ENCODE results near the gene SHTN1. TPM values are rescaled to one million over a fixed set of nuclear protein-coding genes. Genes with fewer than 3 reads are reported as not detected.

The SHTN1 gene
- total RNA-seq, 1 donor from 2014 or later, result not detected

- no peaks in the 10 kb centered on the region for H3K9me3 Mint-ChIP-seq
- peaks cover 14% of the 10 kb centered on the region for H3K4me1 Mint-ChIP-seq
- no peak overlapping the region for H3K27ac Mint-ChIP-seq
- H3K27me3 Mint-ChIP-seq, result no peaks in the 10 kb centered on the region
- ATAC-seq (ENCODE audit: low read depth) (no peak), DNase-seq (no peak)
- ChIA-PET POLR2A (no interaction called here), CTCF (no interaction called here)
- H3K36me3 Mint-ChIP-seq (ENCODE audit: low read depth), result peaks cover 12% of the 10 kb centered on the region
- intact Hi-C loops (cut with micrococcal nuclease), result no loop called here
- H3K4me3 Mint-ChIP-seq, result no peak overlapping the region
- TF ChIP-seq, protein P1, sequence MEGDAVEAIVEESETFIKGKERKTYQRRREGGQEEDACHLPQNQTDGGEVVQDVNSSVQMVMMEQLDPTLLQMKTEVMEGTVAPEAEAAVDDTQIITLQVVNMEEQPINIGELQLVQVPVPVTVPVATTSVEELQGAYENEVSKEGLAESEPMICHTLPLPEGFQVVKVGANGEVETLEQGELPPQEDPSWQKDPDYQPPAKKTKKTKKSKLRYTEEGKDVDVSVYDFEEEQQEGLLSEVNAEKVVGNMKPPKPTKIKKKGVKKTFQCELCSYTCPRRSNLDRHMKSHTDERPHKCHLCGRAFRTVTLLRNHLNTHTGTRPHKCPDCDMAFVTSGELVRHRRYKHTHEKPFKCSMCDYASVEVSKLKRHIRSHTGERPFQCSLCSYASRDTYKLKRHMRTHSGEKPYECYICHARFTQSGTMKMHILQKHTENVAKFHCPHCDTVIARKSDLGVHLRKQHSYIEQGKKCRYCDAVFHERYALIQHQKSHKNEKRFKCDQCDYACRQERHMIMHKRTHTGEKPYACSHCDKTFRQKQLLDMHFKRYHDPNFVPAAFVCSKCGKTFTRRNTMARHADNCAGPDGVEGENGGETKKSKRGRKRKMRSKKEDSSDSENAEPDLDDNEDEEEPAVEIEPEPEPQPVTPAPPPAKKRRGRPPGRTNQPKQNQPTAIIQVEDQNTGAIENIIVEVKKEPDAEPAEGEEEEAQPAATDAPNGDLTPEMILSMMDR (IDR thresholded peaks at IDR 0.05), result no peak
These were observed 168.0 kb downstream of the SHTN1 start for GRCh38 chr10:116836902-116837523.

DNA sequence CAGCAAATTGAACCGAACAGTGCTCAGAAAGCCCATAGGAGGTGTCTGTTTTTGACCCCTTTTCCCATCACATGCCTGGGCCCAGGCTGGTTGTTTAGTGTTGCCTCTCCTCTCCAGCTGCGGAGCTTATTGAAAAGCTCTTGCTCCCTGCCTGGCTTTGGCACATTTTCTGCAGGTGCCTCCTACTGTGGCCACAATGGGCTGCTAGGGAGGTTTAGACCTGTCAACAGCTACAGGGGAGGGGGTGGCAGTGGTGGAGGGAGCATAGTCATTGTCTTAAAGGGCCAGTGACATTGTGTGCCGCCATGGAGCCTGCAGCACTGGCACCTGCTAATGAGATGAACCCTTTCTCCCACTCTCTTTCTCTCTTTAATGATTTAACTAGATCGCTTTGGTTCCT lies 168.9 kb downstream of the SHTN1 start:
- CTCF ChIA-PET, result no interaction called here
- TF ChIP-seq, protein P1 (IDR thresholded peaks at IDR 0.05), result no peak
- intact Hi-C loops (cut with micrococcal nuclease), result no loop called here
- ATAC-seq (ENCODE audit: low read depth), result no peak
- Mint-ChIP-seq H3K9me3 (no peaks in the 10 kb centered on the region), H3K27me3 (no peaks in the 10 kb centered on the region), H3K27ac (no peak overlapping the region), H3K4me3 (no peak overlapping the region), H3K4me1 (peaks cover 14% of the 10 kb centered on the region), H3K36me3 (ENCODE audit: low read depth) (peaks cover 19% of the 10 kb centered on the region)
- POLR2A ChIA-PET, result no interaction called here
- DNase-seq, result no peak

GRCh38 chr10:116835658-116836057 lies 169.3 kb downstream of the SHTN1 start:
- no peak for DNase-seq
- H3K27ac Mint-ChIP-seq, result no peak overlapping the region
- TF ChIP-seq, protein P1 (IDR thresholded peaks at IDR 0.05), result no peak
- POLR2A ChIA-PET, result no interaction called here
- no peaks in the 10 kb centered on the region for H3K9me3 Mint-ChIP-seq
- H3K27me3 Mint-ChIP-seq, result no peaks in the 10 kb centered on the region
- no peak overlapping the region for H3K4me3 Mint-ChIP-seq
- peaks cover 20% of the 10 kb centered on the region for H3K36me3 Mint-ChIP-seq (ENCODE audit: low read depth)
- CTCF ChIA-PET, result no interaction called here
- intact Hi-C loops (cut with micrococcal nuclease), result no loop called here
- ATAC-seq (ENCODE audit: low read depth), result no peak
- H3K4me1 Mint-ChIP-seq, result peaks cover 14% of the 10 kb centered on the region

DNA sequence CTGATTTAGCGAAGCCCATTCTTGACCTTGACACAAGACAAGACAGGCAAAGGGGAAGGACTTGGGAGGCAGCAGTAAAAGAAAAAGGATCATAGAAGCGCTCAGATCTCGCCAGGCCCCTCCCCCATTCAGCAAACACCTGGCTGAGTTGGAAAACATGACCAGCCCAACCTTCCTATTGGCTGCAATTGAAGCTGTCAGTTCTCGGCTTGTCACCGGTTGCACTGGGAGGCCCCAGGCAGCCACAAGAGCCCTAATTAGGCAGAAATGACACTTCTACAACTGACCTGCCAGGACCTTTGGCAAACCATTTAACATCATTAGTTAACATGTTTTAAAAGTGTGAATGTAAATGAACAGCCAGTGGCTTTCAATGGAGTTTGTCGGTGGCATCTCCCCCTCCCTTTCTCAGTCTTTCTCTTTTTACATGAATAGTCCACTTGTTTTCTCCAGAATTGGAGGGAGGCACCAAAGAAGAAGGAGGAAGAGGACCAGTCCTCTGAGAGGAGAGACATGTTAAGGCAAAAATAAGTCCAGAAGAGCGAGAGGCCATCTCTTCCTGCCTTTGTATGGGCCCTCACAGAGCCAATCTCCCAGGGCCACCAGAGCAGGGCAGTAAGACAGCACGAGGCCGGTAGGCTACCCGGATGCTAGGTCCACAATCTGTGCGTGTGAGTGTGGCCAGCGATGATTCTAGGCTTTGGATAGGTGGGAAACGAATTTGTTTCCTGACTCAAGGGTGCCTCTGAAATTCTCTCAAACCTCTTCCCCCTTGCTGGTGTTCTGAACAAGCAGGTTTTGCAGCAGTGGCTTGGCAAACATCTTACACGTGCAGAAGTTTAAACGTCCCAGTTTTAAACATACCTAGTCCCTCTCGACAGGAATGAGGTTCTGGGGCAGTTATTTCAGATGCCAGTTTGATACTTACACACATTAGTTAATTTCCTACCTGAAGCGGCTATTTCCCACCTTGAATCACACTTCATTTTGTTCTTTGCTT lies 170.7 kb downstream of the SHTN1 start:
- peaks cover 12% of the 10 kb centered on the region for H3K4me1 Mint-ChIP-seq
- no peak overlapping the region for H3K27ac Mint-ChIP-seq
- H3K9me3 Mint-ChIP-seq, result no peaks in the 10 kb centered on the region
- intact Hi-C loops (cut with micrococcal nuclease), result no loop called here
- no peak for DNase-seq
- H3K4me3 Mint-ChIP-seq, result no peak overlapping the region
- ChIA-PET CTCF (no interaction called here), POLR2A (no interaction called here)
- no peak for ATAC-seq (ENCODE audit: low read depth)
- TF ChIP-seq, protein P1 (IDR thresholded peaks at IDR 0.05), result no peak
- peaks cover 20% of the 10 kb centered on the region for H3K36me3 Mint-ChIP-seq (ENCODE audit: low read depth)
- no peaks in the 10 kb centered on the region for H3K27me3 Mint-ChIP-seq

DNA sequence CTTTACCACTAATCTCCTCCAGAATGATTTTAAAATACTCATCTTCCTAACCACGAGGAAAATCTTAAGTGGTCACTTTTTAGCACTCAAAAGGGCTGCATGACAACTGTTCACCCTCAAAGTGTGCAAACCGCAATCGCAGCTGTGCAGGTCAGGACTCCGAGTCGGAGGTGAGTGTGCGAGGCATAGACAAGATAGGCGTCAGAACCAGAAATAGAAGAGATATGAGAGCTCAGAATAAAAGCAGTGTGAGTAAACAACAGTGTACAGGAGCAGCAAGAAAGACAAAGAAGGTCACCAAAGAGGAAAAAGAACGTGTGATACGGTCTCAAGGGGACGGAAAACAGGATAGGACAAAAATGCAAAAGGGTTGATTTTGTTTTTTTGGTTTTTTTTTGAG lies 173.2 kb downstream of the SHTN1 start:
- no peak overlapping the region for H3K27ac Mint-ChIP-seq
- no peaks in the 10 kb centered on the region for H3K9me3 Mint-ChIP-seq
- intact Hi-C loops (cut with micrococcal nuclease), result no loop called here
- ChIA-PET POLR2A (no interaction called here), CTCF (no interaction called here)
- no peak for ATAC-seq (ENCODE audit: low read depth)
- peaks cover 23% of the 10 kb centered on the region for H3K36me3 Mint-ChIP-seq (ENCODE audit: low read depth)
- H3K4me1 Mint-ChIP-seq, result no peaks in the 10 kb centered on the region
- no peak overlapping the region for H3K4me3 Mint-ChIP-seq
- H3K27me3 Mint-ChIP-seq, result no peaks in the 10 kb centered on the region
- DNase-seq, result no peak
- TF ChIP-seq, protein P1 (IDR thresholded peaks at IDR 0.05), result no peak
